ENCODE measurements around the gene RREB1. TPM values are rescaled to one million over a fixed set of nuclear protein-coding genes. Genes with fewer than 3 reads are reported as not detected.

Gene RREB1
- total RNA-seq, 2 donors from 2014 or later: 16.0 to 16.4 TPM

GRCh38 chr6:7106215-7106751 is 1.5 kb upstream of the RREB1 start:
- DNase-seq (no peak), ATAC-seq (replicated peaks in 1 of 2) (no peak)
- Mint-ChIP-seq H3K36me3 (ENCODE audit: insufficient read depth in 2 of 2) (peaks cover 3 to 4% of the 10 kb centered on the region in 2 donors), H3K4me3 (peak overlapping the region; percentile 85 to 94), H3K4me1 (ENCODE audit: low read depth) (peaks cover 30% of the 10 kb centered on the region), H3K27ac (peak overlapping the region; percentile 86), H3K9me3 (no peaks in the 10 kb centered on the region), H3K27me3 (ENCODE audit: low read depth) (no peaks in the 10 kb centered on the region)

GRCh38 chr6:7106752-7107577 is 796 bp upstream of the RREB1 start:
- ATAC-seq (replicated peaks in 1 of 2) (peak; percentile 57 to 76), DNase-seq (peak; percentile 68 to 80)
- Mint-ChIP-seq H3K9me3 (no peaks in the 10 kb centered on the region), H3K36me3 (ENCODE audit: insufficient read depth in 2 of 2) (peaks cover 3 to 4% of the 10 kb centered on the region in 2 donors), H3K27me3 (ENCODE audit: low read depth) (no peaks in the 10 kb centered on the region), H3K27ac (peak overlapping the region; percentile 86), H3K4me3 (peak overlapping the region; percentile 85 to 94), H3K4me1 (ENCODE audit: low read depth) (peaks cover 37% of the 10 kb centered on the region)

GRCh38 chr6:7108196-7108963 is 619 bp downstream of the RREB1 start:
- no peaks in the 10 kb centered on the region for H3K9me3 Mint-ChIP-seq
- H3K36me3 Mint-ChIP-seq (ENCODE audit: insufficient read depth in 2 of 2): peaks cover 3 to 4% of the 10 kb centered on the region in 2 donors
- H3K27ac Mint-ChIP-seq: peak overlapping the region; percentile 92
- no peaks in the 10 kb centered on the region for H3K27me3 Mint-ChIP-seq (ENCODE audit: low read depth)
- peak overlapping the region; percentile 94 to 95 for H3K4me3 Mint-ChIP-seq
- ATAC-seq (replicated peaks in 1 of 2) (peak; percentile 23 to 43), DNase-seq (peak; percentile 52 to 60)
- H3K4me1 Mint-ChIP-seq (ENCODE audit: low read depth): peaks cover 51% of the 10 kb centered on the region

GRCh38 chr6:7108964-7109836 is 1.4 kb downstream of the RREB1 start:
- peaks cover 59% of the 10 kb centered on the region for H3K4me1 Mint-ChIP-seq (ENCODE audit: low read depth)
- H3K4me3 Mint-ChIP-seq: peak overlapping the region; percentile 94 to 98
- ATAC-seq (replicated peaks in 1 of 2): peak; percentile 6 to 18
- no peaks in the 10 kb centered on the region for H3K27me3 Mint-ChIP-seq (ENCODE audit: low read depth)
- DNase-seq: peak; percentile 45 to 49
- peak overlapping the region; percentile 95 for H3K27ac Mint-ChIP-seq
- H3K9me3 Mint-ChIP-seq: no peaks in the 10 kb centered on the region
- peaks cover 3 to 4% of the 10 kb centered on the region in 2 donors for H3K36me3 Mint-ChIP-seq (ENCODE audit: insufficient read depth in 2 of 2)

GRCh38 chr6:7110092-7110792 is 2.5 kb downstream of the RREB1 start:
- Mint-ChIP-seq H3K27ac (peak overlapping the region; percentile 95), H3K4me3 (peak overlapping the region; percentile 94 to 98), H3K9me3 (no peaks in the 10 kb centered on the region), H3K4me1 (ENCODE audit: low read depth) (peaks cover 64% of the 10 kb centered on the region), H3K36me3 (ENCODE audit: insufficient read depth in 2 of 2) (peaks cover 3 to 4% of the 10 kb centered on the region in 2 donors), H3K27me3 (ENCODE audit: low read depth) (no peaks in the 10 kb centered on the region)
- DNase-seq (no peak), ATAC-seq (replicated peaks in 1 of 2) (no peak)

GRCh38 chr6:7111095-7111690 is 3.4 kb downstream of the RREB1 start:
- Mint-ChIP-seq H3K27me3 (ENCODE audit: low read depth) (no peaks in the 10 kb centered on the region), H3K27ac (no peak overlapping the region), H3K9me3 (no peaks in the 10 kb centered on the region), H3K4me1 (ENCODE audit: low read depth) (peaks cover 69% of the 10 kb centered on the region), H3K4me3 (peak overlapping the region; percentile 94 to 98), H3K36me3 (ENCODE audit: insufficient read depth in 2 of 2) (peaks cover 3 to 4% of the 10 kb centered on the region in 2 donors)
- ATAC-seq (replicated peaks in 1 of 2) (no peak), DNase-seq (no peak)

GRCh38 chr6:7112171-7112570 is 4.4 kb downstream of the RREB1 start:
- no peaks in the 10 kb centered on the region for H3K9me3 Mint-ChIP-seq
- ATAC-seq (replicated peaks in 1 of 2): no peak
- H3K27me3 Mint-ChIP-seq (ENCODE audit: low read depth): no peaks in the 10 kb centered on the region
- peaks cover 73% of the 10 kb centered on the region for H3K4me1 Mint-ChIP-seq (ENCODE audit: low read depth)
- DNase-seq: no peak
- H3K27ac Mint-ChIP-seq: peak overlapping the region; percentile 6
- H3K4me3 Mint-ChIP-seq: peak overlapping the region; percentile 77 to 85
- H3K36me3 Mint-ChIP-seq (ENCODE audit: insufficient read depth in 2 of 2): peaks cover 3 to 4% of the 10 kb centered on the region in 2 donors

- H3K27ac Mint-ChIP-seq: peak overlapping the region; percentile 17
- ATAC-seq (replicated peaks in 1 of 2): peak; percentile 36 to 51
Observed at GRCh38 chr6:7112741-7113313, 5.1 kb downstream of the RREB1 start.

GRCh38 chr6:7114744-7115458 is 7.1 kb downstream of the RREB1 start:
- no peaks in the 10 kb centered on the region for H3K36me3 Mint-ChIP-seq (ENCODE audit: insufficient read depth in 2 of 2)
- DNase-seq (no peak), ATAC-seq (replicated peaks in 1 of 2) (no peak)
- H3K27ac Mint-ChIP-seq: no peak overlapping the region
- H3K9me3 Mint-ChIP-seq: no peaks in the 10 kb centered on the region
- H3K27me3 Mint-ChIP-seq (ENCODE audit: low read depth): no peaks in the 10 kb centered on the region
- H3K4me1 Mint-ChIP-seq (ENCODE audit: low read depth): peaks cover 75% of the 10 kb centered on the region
- H3K4me3 Mint-ChIP-seq: peak overlapping the region in 1 of 2 donors; percentile 28

More at GRCh38 chr6:7112741-7113313, 5.1 kb downstream of the RREB1 start:
- peak overlapping the region; percentile 77 to 85 for H3K4me3 Mint-ChIP-seq
- no peaks in the 10 kb centered on the region for H3K27me3 Mint-ChIP-seq (ENCODE audit: low read depth)
- peak; percentile 42 to 46 for DNase-seq
- H3K9me3 Mint-ChIP-seq: no peaks in the 10 kb centered on the region
- H3K4me1 Mint-ChIP-seq (ENCODE audit: low read depth): peaks cover 73% of the 10 kb centered on the region
- H3K36me3 Mint-ChIP-seq (ENCODE audit: insufficient read depth in 2 of 2): peaks cover 3% of the 10 kb centered on the region in 2 donors

- no peak for ATAC-seq (replicated peaks in 1 of 2)
- Mint-ChIP-seq H3K9me3 (no peaks in the 10 kb centered on the region), H3K27ac (peak overlapping the region; percentile 80), H3K27me3 (ENCODE audit: low read depth) (no peaks in the 10 kb centered on the region), H3K4me1 (ENCODE audit: low read depth) (peaks cover 67% of the 10 kb centered on the region), H3K36me3 (ENCODE audit: insufficient read depth in 2 of 2) (no peaks in the 10 kb centered on the region), H3K4me3 (peak overlapping the region; percentile 28 to 67)
- no peak for DNase-seq
Observed at GRCh38 chr6:7115543-7116231, 7.9 kb downstream of the RREB1 start.

Measured in activated T-cell treated with anti-CD3 and anti-CD28 coated beads, Interleukin-2, amount 50 U/mL, for 72 hours (primary cell).